NT2/D1 (cell line): ENCODE measurements around the gene PLEKHA5.

ENCODE experiments used
- SUZ12 ChIP-seq: IDR thresholded peaks from 2 replicates; pipeline ENCODE4 v1.6.1; 2011; ENCODE audit not compliant: insufficient read length, insufficient read depth; ENCODE audit errors: extremely low read depth
- YY1 ChIP-seq: IDR thresholded peaks from 2 replicates; pipeline ENCODE4 v1.6.1; 2011; ENCODE audit not compliant: insufficient read length, insufficient read depth

GRCh38 chr12:19088606-19089005 lies 40.9 kb upstream of the PLEKHA5 start:
- TF ChIP-seq YY1 (no peak), SUZ12 (no peak)
